DOHH2 (cell line): ENCODE measurements around the gene ETNK2.

Experiments used
- H3F3A ChIP-seq: fragments of 200-600 bp; sonication (generic), shearing (Covaris generic); 2 replicates; pipeline ENCODE4 v1.6.0; 2016; ENCODE audit warnings: antibody characterized with exemption, mild to moderate bottlenecking; ENCODE audit not compliant: control insufficient read depth, insufficient read depth
- H3K27ac ChIP-seq: fragments of 200-600 bp; sonication (generic); 2 replicates; pipeline ENCODE4 v1.5.1; 2014; ENCODE audit warnings: low read depth, mild to moderate bottlenecking, low read length, moderate library complexity
- H3K27me3 ChIP-seq: fragments of 200-600 bp; sonication (generic); 2 replicates; pipeline ENCODE4 v1.6.1; 2014; ENCODE audit warnings: mild to moderate bottlenecking, low read length, mixed read lengths; ENCODE audit not compliant: control insufficient read depth
- H3K36me3 ChIP-seq: fragments of 200-600 bp; sonication (generic); 2 replicates; pipeline ENCODE4 v1.6.1; 2014; ENCODE audit warnings: mild to moderate bottlenecking, low read length, moderate library complexity, mixed read lengths; ENCODE audit not compliant: control insufficient read depth
- H3K4me1 ChIP-seq: fragments of 200-600 bp; sonication (generic); 2 replicates; pipeline ENCODE4 v1.6.1; 2014; ENCODE audit warnings: mild to moderate bottlenecking, low read length, mixed read lengths; ENCODE audit not compliant: control insufficient read depth
- H3K4me2 ChIP-seq: fragments of 200-600 bp; sonication (generic); 2 replicates; pipeline ENCODE4 v1.6.0; 2014; ENCODE audit warnings: mild to moderate bottlenecking, low read length, moderate library complexity
- H3K4me3 ChIP-seq: fragments of 200-600 bp; sonication (generic); 2 replicates; pipeline ENCODE4 v1.5.1; 2014; ENCODE audit warnings: mild to moderate bottlenecking, low read length, mixed read lengths
- H3K79me2 ChIP-seq: fragments of 200-600 bp; sonication (generic); 2 replicates; pipeline ENCODE4 v1.6.1; 2014; ENCODE audit warnings: mild to moderate bottlenecking, low read length, mixed read lengths; ENCODE audit not compliant: control insufficient read depth
- H3K9me2 ChIP-seq: fragments of 200-600 bp; sonication (generic); replicated peaks from 2 replicates; pipeline ENCODE4 v1.6.1; 2014; ENCODE audit warnings: mild to moderate bottlenecking, low read length, mixed read lengths; ENCODE audit not compliant: control insufficient read depth
- H3K9me3 ChIP-seq: fragments of 200-600 bp; sonication (generic); 2 replicates; pipeline ENCODE4 v1.6.1; 2014; ENCODE audit warnings: antibody characterized with exemption, low read length, mixed read lengths; ENCODE audit not compliant: control insufficient read depth, insufficient read depth
- H4K20me1 ChIP-seq: fragments of 200-600 bp; sonication (generic); 2 replicates; pipeline ENCODE4 v1.6.0; 2014; ENCODE audit warnings: low read depth, mild to moderate bottlenecking, antibody characterized with exemption, low read length, moderate library complexity; ENCODE audit not compliant: control insufficient read depth, insufficient read depth
- CTCF ChIP-seq: fragments of 200-600 bp; sonication (generic); IDR thresholded peaks from one replicate; pipeline ENCODE4 v1.5.1; 2014; ENCODE audit warnings: antibody characterized with exemption, mild to moderate bottlenecking, low read depth, low read length; ENCODE audit not compliant: poor library complexity, severe bottlenecking
- EZH2phosphoT487 ChIP-seq: fragments of 200-600 bp; sonication (generic); IDR thresholded peaks from 2 replicates; pipeline ENCODE4 v1.6.1; 2017; ENCODE audit warnings: borderline replicate concordance, mild to moderate bottlenecking, antibody characterized with exemption, low read length, moderate library complexity, mixed read lengths

Gene ETNK2

GRCh38 chr1:204112876-204113730 is 38.7 kb downstream of the ETNK2 start:
- H3K36me3 ChIP-seq, result no peaks in the 10 kb centered on the region
- no peak overlapping the region for H3K4me2 ChIP-seq
- H3K27ac ChIP-seq, result no peak overlapping the region
- no peaks in the 10 kb centered on the region for H3K79me2 ChIP-seq
- H3K9me2 ChIP-seq, result no peaks in the 10 kb centered on the region
- H3K4me1 ChIP-seq, result no peaks in the 10 kb centered on the region
- H3K4me3 ChIP-seq, result no peak overlapping the region
- no peaks in the 10 kb centered on the region for H3F3A ChIP-seq
- TF ChIP-seq EZH2phosphoT487 (no peak), CTCF (no peak)
- H3K27me3 ChIP-seq, result no peaks in the 10 kb centered on the region
- H3K9me3 ChIP-seq, result no peaks in the 10 kb centered on the region
- H4K20me1 ChIP-seq, result no peaks in the 10 kb centered on the region

GRCh38 chr1:204110894-204111633 is 40.8 kb downstream of the ETNK2 start:
- Histone ChIP-seq H3K79me2 (no peaks in the 10 kb centered on the region), H3K4me2 (no peak overlapping the region), H3F3A (no peaks in the 10 kb centered on the region), H3K4me1 (no peaks in the 10 kb centered on the region), H3K4me3 (no peak overlapping the region), H4K20me1 (no peaks in the 10 kb centered on the region), H3K9me2 (no peaks in the 10 kb centered on the region), H3K9me3 (no peaks in the 10 kb centered on the region), H3K36me3 (no peaks in the 10 kb centered on the region), H3K27me3 (no peaks in the 10 kb centered on the region), H3K27ac (no peak overlapping the region)
- TF ChIP-seq CTCF (no peak), EZH2phosphoT487 (no peak)

DNA sequence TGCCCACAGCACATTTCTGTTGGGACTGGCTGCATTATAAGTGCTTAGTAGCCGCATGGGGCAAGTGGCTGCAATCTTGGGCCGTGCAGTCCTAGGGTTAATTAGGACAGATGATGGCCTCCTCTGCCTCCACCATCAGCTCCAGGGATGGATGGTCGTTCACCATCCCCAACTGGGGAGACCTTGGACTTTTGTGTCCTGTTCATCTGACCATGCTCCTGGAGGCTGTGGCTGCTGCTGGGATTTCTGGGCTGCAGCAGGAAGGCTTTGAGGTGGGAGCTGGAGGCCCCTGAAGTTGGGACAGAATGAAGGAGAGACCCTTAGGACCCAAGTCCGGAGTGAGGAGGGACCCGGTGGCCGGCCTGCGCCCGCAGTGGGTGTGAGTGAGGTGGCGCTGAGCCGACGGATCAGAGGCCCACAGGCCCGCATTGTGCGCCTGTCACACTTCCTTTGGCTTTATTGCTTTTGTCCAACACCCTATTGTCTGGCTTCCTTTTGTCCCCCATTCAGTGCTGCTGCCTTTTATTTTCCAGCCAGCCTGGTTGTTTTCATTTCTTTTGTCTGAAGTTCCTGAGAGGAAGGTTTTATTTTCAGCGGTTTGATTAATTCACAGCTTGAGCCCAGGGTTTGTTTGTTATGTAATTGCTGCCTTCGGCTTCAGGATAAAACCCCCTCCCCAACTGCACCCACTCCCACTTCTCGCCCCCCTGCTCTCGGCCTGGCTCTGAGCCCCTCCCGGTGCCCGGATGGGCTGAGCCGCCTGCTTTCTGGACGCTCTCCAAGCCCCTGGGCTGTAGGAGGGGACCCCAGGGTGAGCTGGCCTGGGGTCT is 43.3 kb downstream of the ETNK2 start:
- Histone ChIP-seq H3K27me3 (peaks cover 3% of the 10 kb centered on the region; the same call in 1 of the 2 replicates), H3K4me1 (no peaks in the 10 kb centered on the region), H3K4me3 (no peak overlapping the region), H3K9me2 (no peaks in the 10 kb centered on the region), H4K20me1 (no peaks in the 10 kb centered on the region), H3K4me2 (no peak overlapping the region), H3F3A (no peaks in the 10 kb centered on the region), H3K27ac (no peak overlapping the region), H3K9me3 (no peaks in the 10 kb centered on the region), H3K79me2 (no peaks in the 10 kb centered on the region), H3K36me3 (no peaks in the 10 kb centered on the region)
- TF ChIP-seq EZH2phosphoT487 (no peak), CTCF (no peak)
